Panc1 (cell line): ENCODE measurements around the gene F2. TPM values are rescaled to one million over a fixed set of nuclear protein-coding genes. Genes with fewer than 3 reads are reported as not detected.
A peak's percentile ranks its signal among the peaks of the same experiment; 100 is the strongest.

Source experiments
- ATAC-seq: fragments of 200-7000 bp; cut with Tn5 transposase; 2 replicates; pipeline ENCODE4 v1.9.1; 2020; ENCODE audit warnings: mild to moderate bottlenecking, moderate library complexity
- BruUV-seq: library from RNA; stranded (reverse); fragments of 400-500 nt; replicated peaks from 2 replicates; lab custom pipeline; 2021; lab: Mats Ljungman, UMichigan
- CTCF ChIA-PET: fragments of 300-600 bp; sonication (Branson Sonifier 250); formaldehyde crosslinking; loops from one replicate; lab custom pipeline; 2022; ENCODE audit warnings: antibody characterized with exemption; lab: Charles Lee
- POLR2A ChIA-PET: fragments of 300-600 bp; sonication (Branson Sonifier 250); formaldehyde crosslinking; loops from one replicate; lab custom pipeline; 2022; ENCODE audit warnings: antibody characterized with exemption; lab: Charles Lee
- DNase-seq: peaks from one replicate; pipeline ENCODE4 v3.0.0-alpha.2; 2010; ENCODE audit warnings: low read depth, low spot score
- H3K27ac ChIP-seq: 2 replicates; pipeline ENCODE4 v1.5.1; 2011; ENCODE audit warnings: mild to moderate bottlenecking, low read length, inconsistent platforms
- H3K27me3 ChIP-seq: fragments of 200-500 bp; sonication (Bioruptor generic); 2 replicates; pipeline ENCODE4 v1.6.0; 2014; ENCODE audit warnings: low read length, inconsistent platforms; ENCODE audit not compliant: control insufficient read depth, insufficient read depth
- H3K36me3 ChIP-seq: fragments of 200-500 bp; sonication (Bioruptor generic); 2 replicates; pipeline ENCODE4 v1.5.1; 2014; ENCODE audit warnings: inconsistent platforms, mild to moderate bottlenecking, low read length, moderate library complexity; ENCODE audit not compliant: control insufficient read depth, insufficient read depth
- H3K4me1 ChIP-seq: 2 replicates; pipeline ENCODE4 v1.5.1; 2011; ENCODE audit warnings: inconsistent platforms, mild to moderate bottlenecking, low read length, moderate library complexity; ENCODE audit not compliant: control insufficient read depth, insufficient read depth
- H3K4me3 ChIP-seq, 2 experiments: 2 replicates each; pipeline ENCODE4 v1.5.1; 2011 to 2012; ENCODE audit warnings: low read depth in 2 of 2, low read length in 2 of 2, mild to moderate bottlenecking in 2 of 2, inconsistent platforms in 1 of 2, moderate library complexity in 1 of 2
- H3K9me3 ChIP-seq: fragments of 200-500 bp; sonication (Bioruptor generic); 2 replicates; pipeline ENCODE4 v1.5.1; 2014; ENCODE audit warnings: low read depth, mild to moderate bottlenecking, inconsistent platforms, low read length, moderate library complexity; ENCODE audit not compliant: control insufficient read depth, insufficient read depth
- CTCF ChIP-seq: fragments of 450-650 bp; IDR thresholded peaks from 2 replicates; pipeline ENCODE4 v1.5.1; 2017; ENCODE audit warnings: mild to moderate bottlenecking
- POLR2AphosphoS5 ChIP-seq: IDR thresholded peaks from 2 replicates; pipeline ENCODE4 v1.6.1; 2012; ENCODE audit warnings: mild to moderate bottlenecking, low read depth, low read length, moderate library complexity
- REST ChIP-seq, 2 experiments: IDR thresholded peaks; 2 replicates each; pipeline ENCODE4 v1.6.1; 2011 to 2012; ENCODE audit warnings: low read depth in 2 of 2, control low read depth in 1 of 2, low read length in 1 of 2, mild to moderate bottlenecking in 1 of 2, moderate library complexity in 1 of 2; ENCODE audit not compliant: insufficient read depth in 1 of 2
- SIN3A ChIP-seq: IDR thresholded peaks from 2 replicates; pipeline ENCODE4 v1.6.1; 2012; ENCODE audit warnings: low read depth, mild to moderate bottlenecking, low read length, moderate library complexity, borderline replicate concordance; ENCODE audit not compliant: insufficient read depth
- TCF7L2 ChIP-seq: IDR thresholded peaks from 2 replicates; pipeline ENCODE4 v1.6.1; 2011; ENCODE audit warnings: mild to moderate bottlenecking, low read depth, low read length, inconsistent platforms
- in situ Hi-C: cut with HindIII; loops from 2 replicates; pipeline ENCODE4 v1.10.0; 2016; ENCODE audit warnings: low sequenced_read_pairs, low pct_unique_long_range_greater_than_20kb
- intact Hi-C: fragments of 100-400 bp; cut with micrococcal nuclease; formaldehyde crosslinking; loops from one replicate; pipeline ENCODE4 v1.10.0; 2022; ENCODE audit not compliant: unreplicated experiment
- total RNA-seq: library from RNA; stranded (reverse); gene quantifications from one replicate; pipeline ENCODE4 v1.2.1, GENCODE V29; 2021; ENCODE audit not compliant: unreplicated experiment

The F2 gene
- total RNA-seq, 1 experiment from 2014 or later: 0.64 TPM

GRCh38 chr11:46718155-46719019 is 626 bp upstream of the F2 start:
- intact Hi-C loops (no loop called here), in situ Hi-C loops (no loop called here)
- H3K27ac ChIP-seq: peak overlapping the region; percentile 58
- DNase-seq: no peak
- H3K4me3 ChIP-seq: no peak overlapping the region
- ChIA-PET CTCF (no interaction called here), POLR2A (interaction anchor here (0.6 kb wide), 1 partner anchor 137 kb away, joined by 12 read pairs; no protein-coding TSS in a partner anchor)
- H3K36me3 ChIP-seq: no peaks in the 10 kb centered on the region
- TF ChIP-seq SIN3A (no peak), TCF7L2 (no peak), POLR2AphosphoS5 (no peak), REST (IDR thresholded peaks at IDR 0.05; ENCODE audit: insufficient read depth in 1 of 2, low read depth in 2 of 2, low read length in 1 of 2) (no peak), CTCF (no peak)
- no peaks in the 10 kb centered on the region for H3K9me3 ChIP-seq
- peaks cover 14% of the 10 kb centered on the region for H3K4me1 ChIP-seq
- H3K27me3 ChIP-seq: no peaks in the 10 kb centered on the region
- no TSS peak for BruUV-seq
- peak; percentile 87 for ATAC-seq

- Histone ChIP-seq H3K36me3 (no peaks in the 10 kb centered on the region), H3K27ac (no peak overlapping the region), H3K4me1 (peaks cover 14% of the 10 kb centered on the region), H3K4me3 (no peak overlapping the region), H3K9me3 (no peaks in the 10 kb centered on the region), H3K27me3 (no peaks in the 10 kb centered on the region)
- ATAC-seq (peak; percentile 37; the same call in 1 of the 2 replicates), DNase-seq (no peak)
- POLR2A ChIA-PET: interaction anchor here (0.6 kb wide), 1 partner anchor 78 kb away, joined by 3 read pairs; no protein-coding TSS in a partner anchor
- no TSS peak for BruUV-seq
- in situ Hi-C loops (no loop called here), intact Hi-C loops (no loop called here)
- CTCF ChIA-PET: no interaction called here
- TF ChIP-seq REST (IDR thresholded peaks at IDR 0.05; ENCODE audit: insufficient read depth in 1 of 2, low read depth in 2 of 2, low read length in 1 of 2) (no peak), TCF7L2 (no peak), CTCF (no peak), SIN3A (no peak)
These were observed 668 bp downstream of the F2 start for GRCh38 chr11:46719543-46720218.
